ENCODE results near the gene UAP1.

Gene UAP1

GRCh38 chr1:162619076-162619475, 57.6 kb downstream of the UAP1 start:
- Histone ChIP-seq H3K9me3 (ENCODE audit: control insufficient read depth in 1 of 2, low read length in 2 of 2) (peaks cover 5 to 13% of the 10 kb centered on the region in 2 donors), H3K4me3 (ENCODE audit: low read depth in 1 of 2, low read length in 2 of 2) (no peak overlapping the region), H3K27ac (ENCODE audit: low read length) (no peak overlapping the region), H3K27me3 (ENCODE audit: low read depth, low read length) (no peaks in the 10 kb centered on the region), H3K4me1 (ENCODE audit: control insufficient read depth in 1 of 2, insufficient read depth in 2 of 2, low read length in 2 of 2) (no peaks in the 10 kb centered on the region), H3K36me3 (ENCODE audit: control insufficient read depth in 1 of 2, insufficient read depth in 2 of 2, low read length in 2 of 2) (no peaks in the 10 kb centered on the region)

GRCh38 chr1:162621256-162621655, 59.7 kb downstream of the UAP1 start:
- Histone ChIP-seq H3K4me3 (ENCODE audit: low read depth in 1 of 2, low read length in 2 of 2) (no peak overlapping the region), H3K36me3 (ENCODE audit: control insufficient read depth in 1 of 2, insufficient read depth in 2 of 2, low read length in 2 of 2) (no peaks in the 10 kb centered on the region), H3K4me1 (ENCODE audit: control insufficient read depth in 1 of 2, insufficient read depth in 2 of 2, low read length in 2 of 2) (peaks cover 0 to 2% of the 10 kb centered on the region in 2 donors), H3K27ac (ENCODE audit: low read length) (no peak overlapping the region), H3K27me3 (ENCODE audit: low read depth, low read length) (no peaks in the 10 kb centered on the region), H3K9me3 (ENCODE audit: control insufficient read depth in 1 of 2, low read length in 2 of 2) (peaks cover 5 to 13% of the 10 kb centered on the region in 2 donors)

- H3K4me1 ChIP-seq (ENCODE audit: control insufficient read depth in 1 of 2, insufficient read depth in 2 of 2, low read length in 2 of 2): peaks cover 0 to 4% of the 10 kb centered on the region in 2 donors
- H3K9me3 ChIP-seq (ENCODE audit: control insufficient read depth in 1 of 2, low read length in 2 of 2): no peaks in the 10 kb centered on the region
- H3K4me3 ChIP-seq (ENCODE audit: low read depth in 1 of 2, low read length in 2 of 2): peak overlapping the region in 1 of 2 donors; percentile 39
- no peaks in the 10 kb centered on the region for H3K36me3 ChIP-seq (ENCODE audit: control insufficient read depth in 1 of 2, insufficient read depth in 2 of 2, low read length in 2 of 2)
- peak overlapping the region; percentile 73 for H3K27ac ChIP-seq (ENCODE audit: low read length)
- no peaks in the 10 kb centered on the region for H3K27me3 ChIP-seq (ENCODE audit: low read depth, low read length)
Observed at GRCh38 chr1:162625679-162626078, 64.2 kb downstream of the UAP1 start.

GRCh38 chr1:162626094-162626493, 64.6 kb downstream of the UAP1 start:
- no peaks in the 10 kb centered on the region for H3K9me3 ChIP-seq (ENCODE audit: control insufficient read depth in 1 of 2, low read length in 2 of 2)
- peak overlapping the region in 1 of 2 donors; percentile 39 for H3K4me3 ChIP-seq (ENCODE audit: low read depth in 1 of 2, low read length in 2 of 2)
- no peaks in the 10 kb centered on the region for H3K27me3 ChIP-seq (ENCODE audit: low read depth, low read length)
- peak overlapping the region; percentile 73 for H3K27ac ChIP-seq (ENCODE audit: low read length)
- H3K4me1 ChIP-seq (ENCODE audit: control insufficient read depth in 1 of 2, insufficient read depth in 2 of 2, low read length in 2 of 2): peaks cover 0 to 4% of the 10 kb centered on the region in 2 donors
- no peaks in the 10 kb centered on the region for H3K36me3 ChIP-seq (ENCODE audit: control insufficient read depth in 1 of 2, insufficient read depth in 2 of 2, low read length in 2 of 2)

- H3K27ac ChIP-seq (ENCODE audit: low read length): peak overlapping the region; percentile 73
- peak overlapping the region; percentile 24 to 39 for H3K4me3 ChIP-seq (ENCODE audit: low read depth in 1 of 2, low read length in 2 of 2)
- H3K4me1 ChIP-seq (ENCODE audit: control insufficient read depth in 1 of 2, insufficient read depth in 2 of 2, low read length in 2 of 2): peaks cover 0 to 4% of the 10 kb centered on the region in 2 donors
Observed at GRCh38 chr1:162626761-162627160, 65.2 kb downstream of the UAP1 start.

GRCh38 chr1:162627662-162628296, 66.3 kb downstream of the UAP1 start:
- no peaks in the 10 kb centered on the region for H3K27me3 ChIP-seq (ENCODE audit: low read depth, low read length)
- H3K4me1 ChIP-seq (ENCODE audit: control insufficient read depth in 1 of 2, insufficient read depth in 2 of 2, low read length in 2 of 2): peaks cover 0 to 4% of the 10 kb centered on the region in 2 donors
- peaks cover 0 to 11% of the 10 kb centered on the region in 2 donors for H3K36me3 ChIP-seq (ENCODE audit: control insufficient read depth in 1 of 2, insufficient read depth in 2 of 2, low read length in 2 of 2)
- H3K4me3 ChIP-seq (ENCODE audit: low read depth in 1 of 2, low read length in 2 of 2): no peak overlapping the region
- H3K9me3 ChIP-seq (ENCODE audit: control insufficient read depth in 1 of 2, low read length in 2 of 2): no peaks in the 10 kb centered on the region
- H3K27ac ChIP-seq (ENCODE audit: low read length): peak overlapping the region; percentile 73

More at GRCh38 chr1:162626761-162627160, 65.2 kb downstream of the UAP1 start:
- no peaks in the 10 kb centered on the region for H3K9me3 ChIP-seq (ENCODE audit: control insufficient read depth in 1 of 2, low read length in 2 of 2)
- peaks cover 0 to 5% of the 10 kb centered on the region in 2 donors for H3K36me3 ChIP-seq (ENCODE audit: control insufficient read depth in 1 of 2, insufficient read depth in 2 of 2, low read length in 2 of 2)
- no peaks in the 10 kb centered on the region for H3K27me3 ChIP-seq (ENCODE audit: low read depth, low read length)

- Histone ChIP-seq H3K4me3 (ENCODE audit: low read depth in 1 of 2, low read length in 2 of 2) (no peak overlapping the region), H3K27me3 (ENCODE audit: low read depth, low read length) (no peaks in the 10 kb centered on the region), H3K4me1 (ENCODE audit: control insufficient read depth in 1 of 2, insufficient read depth in 2 of 2, low read length in 2 of 2) (peaks cover 0 to 4% of the 10 kb centered on the region in 2 donors), H3K9me3 (ENCODE audit: control insufficient read depth in 1 of 2, low read length in 2 of 2) (no peaks in the 10 kb centered on the region), H3K27ac (ENCODE audit: low read length) (peak overlapping the region; percentile 94), H3K36me3 (ENCODE audit: control insufficient read depth in 1 of 2, insufficient read depth in 2 of 2, low read length in 2 of 2) (peaks cover 0 to 14% of the 10 kb centered on the region in 2 donors)
Observed at GRCh38 chr1:162629077-162629627, 67.6 kb downstream of the UAP1 start.

- Histone ChIP-seq H3K4me1 (ENCODE audit: control insufficient read depth in 1 of 2, insufficient read depth in 2 of 2, low read length in 2 of 2) (peaks cover 0 to 4% of the 10 kb centered on the region in 2 donors), H3K27me3 (ENCODE audit: low read depth, low read length) (no peaks in the 10 kb centered on the region), H3K4me3 (ENCODE audit: low read depth in 1 of 2, low read length in 2 of 2) (no peak overlapping the region), H3K27ac (ENCODE audit: low read length) (peak overlapping the region; percentile 94), H3K9me3 (ENCODE audit: control insufficient read depth in 1 of 2, low read length in 2 of 2) (no peaks in the 10 kb centered on the region), H3K36me3 (ENCODE audit: control insufficient read depth in 1 of 2, insufficient read depth in 2 of 2, low read length in 2 of 2) (peaks cover 0 to 14% of the 10 kb centered on the region in 2 donors)
Observed at GRCh38 chr1:162629651-162630050, 68.1 kb downstream of the UAP1 start.

GRCh38 chr1:162631546-162632191, 70.1 kb downstream of the UAP1 start:
- H3K4me1 ChIP-seq (ENCODE audit: control insufficient read depth in 1 of 2, insufficient read depth in 2 of 2, low read length in 2 of 2): peaks cover 0 to 4% of the 10 kb centered on the region in 2 donors
- H3K4me3 ChIP-seq (ENCODE audit: low read depth in 1 of 2, low read length in 2 of 2): peak overlapping the region; percentile 71 to 77
- peak overlapping the region; percentile 94 for H3K27ac ChIP-seq (ENCODE audit: low read length)
- H3K36me3 ChIP-seq (ENCODE audit: control insufficient read depth in 1 of 2, insufficient read depth in 2 of 2, low read length in 2 of 2): peaks cover 0 to 14% of the 10 kb centered on the region in 2 donors
- H3K27me3 ChIP-seq (ENCODE audit: low read depth, low read length): no peaks in the 10 kb centered on the region
- H3K9me3 ChIP-seq (ENCODE audit: control insufficient read depth in 1 of 2, low read length in 2 of 2): no peaks in the 10 kb centered on the region

GRCh38 chr1:162632217-162632666, 70.7 kb downstream of the UAP1 start, which contains the start of gene DDR2:
DDR2 (plus strand) TSS chr1:162632464; CDS start chr1:162719064, 86,600 bp downstream.
- H3K9me3 ChIP-seq (ENCODE audit: control insufficient read depth in 1 of 2, low read length in 2 of 2): no peaks in the 10 kb centered on the region
- peaks cover 0 to 14% of the 10 kb centered on the region in 2 donors for H3K36me3 ChIP-seq (ENCODE audit: control insufficient read depth in 1 of 2, insufficient read depth in 2 of 2, low read length in 2 of 2)
- H3K4me1 ChIP-seq (ENCODE audit: control insufficient read depth in 1 of 2, insufficient read depth in 2 of 2, low read length in 2 of 2): peaks cover 0 to 4% of the 10 kb centered on the region in 2 donors
- H3K4me3 ChIP-seq (ENCODE audit: low read depth in 1 of 2, low read length in 2 of 2): peak within 1 kb of the TSS; percentile 71 to 77
- no peaks in the 10 kb centered on the region for H3K27me3 ChIP-seq (ENCODE audit: low read depth, low read length)
- peak within 1 kb of the TSS; percentile 94 for H3K27ac ChIP-seq (ENCODE audit: low read length)

- peaks cover 0 to 4% of the 10 kb centered on the region in 2 donors for H3K4me1 ChIP-seq (ENCODE audit: control insufficient read depth in 1 of 2, insufficient read depth in 2 of 2, low read length in 2 of 2)
- H3K27me3 ChIP-seq (ENCODE audit: low read depth, low read length): no peaks in the 10 kb centered on the region
- no peaks in the 10 kb centered on the region for H3K9me3 ChIP-seq (ENCODE audit: control insufficient read depth in 1 of 2, low read length in 2 of 2)
- H3K36me3 ChIP-seq (ENCODE audit: control insufficient read depth in 1 of 2, insufficient read depth in 2 of 2, low read length in 2 of 2): peaks cover 0 to 14% of the 10 kb centered on the region in 2 donors
- H3K4me3 ChIP-seq (ENCODE audit: low read depth in 1 of 2, low read length in 2 of 2): peak overlapping the region; percentile 71 to 77
- peak overlapping the region; percentile 94 for H3K27ac ChIP-seq (ENCODE audit: low read length)
Observed at GRCh38 chr1:162632698-162633080, 71.2 kb downstream of the UAP1 start.
